Measurements from ENCODE around the gene MLLT6. TPM values are rescaled to one million over a fixed set of nuclear protein-coding genes. Genes with fewer than 3 reads are reported as not detected.

The MLLT6 gene
- total and polyA plus RNA-seq, 2 of the 13 experiments (the other 11 are each of a cell fraction or from before 2014, with no cell fraction given) = 50.7 to 69.5 TPM

DNA sequence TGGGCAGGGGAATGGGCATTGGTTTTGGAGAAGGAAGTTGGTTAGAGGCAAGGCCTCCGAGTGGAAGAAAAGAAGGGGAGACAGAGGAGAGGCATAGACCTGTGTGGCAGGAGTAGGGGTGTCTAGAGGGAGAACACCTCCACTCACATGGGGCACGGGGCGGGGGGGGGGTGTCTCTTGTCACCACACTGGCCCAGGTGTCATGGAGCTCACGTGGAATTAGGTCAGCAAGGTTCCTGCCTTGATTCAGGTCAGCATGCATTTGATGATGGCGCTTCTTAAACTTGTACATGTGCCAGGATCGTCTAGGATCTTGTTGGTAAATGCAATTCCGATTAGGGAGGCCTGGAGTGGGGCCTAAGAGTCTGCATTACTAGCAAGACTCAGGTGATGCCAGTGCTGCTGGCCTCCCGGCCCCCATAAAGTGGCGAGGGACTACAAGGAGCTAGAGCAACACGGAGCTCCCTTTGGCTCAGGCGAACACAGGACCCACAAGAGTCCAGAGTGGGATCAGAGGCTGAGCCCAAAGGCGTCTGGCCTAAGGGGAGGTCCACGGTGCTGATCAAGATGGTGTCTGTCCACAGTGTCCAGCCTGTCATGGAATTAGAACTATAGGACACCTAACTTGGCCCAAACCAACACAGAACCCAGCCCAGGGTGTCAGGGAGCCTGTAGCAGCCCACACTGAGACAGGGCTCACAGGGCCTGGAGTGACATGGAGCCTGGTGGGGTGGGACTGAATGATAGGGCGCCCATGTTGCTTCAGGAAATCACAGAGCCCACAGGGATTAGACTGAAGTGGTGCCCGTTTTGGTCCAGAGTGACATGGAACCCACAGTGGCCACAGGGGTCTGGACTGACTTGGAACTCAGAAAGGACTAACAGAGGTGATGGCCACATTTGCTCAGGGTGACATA, 47.0 kb upstream of the MLLT6 start (continued):
- TF ChIP-seq, protein P1, sequence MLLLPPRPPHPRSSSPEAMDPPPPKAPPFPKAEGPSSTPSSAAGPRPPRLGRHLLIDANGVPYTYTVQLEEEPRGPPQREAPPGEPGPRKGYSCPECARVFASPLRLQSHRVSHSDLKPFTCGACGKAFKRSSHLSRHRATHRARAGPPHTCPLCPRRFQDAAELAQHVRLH (CRISPR knock-in tag; IDR thresholded peaks at IDR 0.05; ENCODE audit: borderline replicate concordance, low read depth) = peak; percentile 43; the same call in 1 of the 2 replicates
- TF ChIP-seq, protein P2, sequence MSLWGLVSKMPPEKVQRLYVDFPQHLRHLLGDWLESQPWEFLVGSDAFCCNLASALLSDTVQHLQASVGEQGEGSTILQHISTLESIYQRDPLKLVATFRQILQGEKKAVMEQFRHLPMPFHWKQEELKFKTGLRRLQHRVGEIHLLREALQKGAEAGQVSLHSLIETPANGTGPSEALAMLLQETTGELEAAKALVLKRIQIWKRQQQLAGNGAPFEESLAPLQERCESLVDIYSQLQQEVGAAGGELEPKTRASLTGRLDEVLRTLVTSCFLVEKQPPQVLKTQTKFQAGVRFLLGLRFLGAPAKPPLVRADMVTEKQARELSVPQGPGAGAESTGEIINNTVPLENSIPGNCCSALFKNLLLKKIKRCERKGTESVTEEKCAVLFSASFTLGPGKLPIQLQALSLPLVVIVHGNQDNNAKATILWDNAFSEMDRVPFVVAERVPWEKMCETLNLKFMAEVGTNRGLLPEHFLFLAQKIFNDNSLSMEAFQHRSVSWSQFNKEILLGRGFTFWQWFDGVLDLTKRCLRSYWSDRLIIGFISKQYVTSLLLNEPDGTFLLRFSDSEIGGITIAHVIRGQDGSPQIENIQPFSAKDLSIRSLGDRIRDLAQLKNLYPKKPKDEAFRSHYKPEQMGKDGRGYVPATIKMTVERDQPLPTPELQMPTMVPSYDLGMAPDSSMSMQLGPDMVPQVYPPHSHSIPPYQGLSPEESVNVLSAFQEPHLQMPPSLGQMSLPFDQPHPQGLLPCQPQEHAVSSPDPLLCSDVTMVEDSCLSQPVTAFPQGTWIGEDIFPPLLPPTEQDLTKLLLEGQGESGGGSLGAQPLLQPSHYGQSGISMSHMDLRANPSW (CRISPR knock-in tag; IDR thresholded peaks at IDR 0.05; ENCODE audit: borderline replicate concordance) = peak; percentile 8; the same call in 1 of the 2 replicates
- TF ChIP-seq PCBP1 (IDR thresholded peaks at IDR 0.05; ENCODE audit: borderline replicate concordance, low read depth, low read length) = no peak
- TF ChIP-seq, protein P3, sequence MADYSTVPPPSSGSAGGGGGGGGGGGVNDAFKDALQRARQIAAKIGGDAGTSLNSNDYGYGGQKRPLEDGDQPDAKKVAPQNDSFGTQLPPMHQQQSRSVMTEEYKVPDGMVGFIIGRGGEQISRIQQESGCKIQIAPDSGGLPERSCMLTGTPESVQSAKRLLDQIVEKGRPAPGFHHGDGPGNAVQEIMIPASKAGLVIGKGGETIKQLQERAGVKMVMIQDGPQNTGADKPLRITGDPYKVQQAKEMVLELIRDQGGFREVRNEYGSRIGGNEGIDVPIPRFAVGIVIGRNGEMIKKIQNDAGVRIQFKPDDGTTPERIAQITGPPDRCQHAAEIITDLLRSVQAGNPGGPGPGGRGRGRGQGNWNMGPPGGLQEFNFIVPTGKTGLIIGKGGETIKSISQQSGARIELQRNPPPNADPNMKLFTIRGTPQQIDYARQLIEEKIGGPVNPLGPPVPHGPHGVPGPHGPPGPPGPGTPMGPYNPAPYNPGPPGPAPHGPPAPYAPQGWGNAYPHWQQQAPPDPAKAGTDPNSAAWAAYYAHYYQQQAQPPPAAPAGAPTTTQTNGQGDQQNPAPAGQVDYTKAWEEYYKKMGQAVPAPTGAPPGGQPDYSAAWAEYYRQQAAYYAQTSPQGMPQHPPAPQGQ (CRISPR knock-in tag; IDR thresholded peaks at IDR 0.05; ENCODE audit: borderline replicate concordance) = no peak
- TF ChIP-seq, protein P4, sequence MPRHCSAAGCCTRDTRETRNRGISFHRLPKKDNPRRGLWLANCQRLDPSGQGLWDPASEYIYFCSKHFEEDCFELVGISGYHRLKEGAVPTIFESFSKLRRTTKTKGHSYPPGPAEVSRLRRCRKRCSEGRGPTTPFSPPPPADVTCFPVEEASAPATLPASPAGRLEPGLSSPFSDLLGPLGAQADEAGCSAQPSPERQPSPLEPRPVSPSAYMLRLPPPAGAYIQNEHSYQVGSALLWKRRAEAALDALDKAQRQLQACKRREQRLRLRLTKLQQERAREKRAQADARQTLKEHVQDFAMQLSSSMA (CRISPR knock-in tag; IDR thresholded peaks at IDR 0.05) = 0 out of 2 replicates have a peak, but pooled peaks have one; percentile 72
- TF ChIP-seq AHR (CRISPR knock-in tag; IDR thresholded peaks at IDR 0.05) = no peak; the same call in none of the 2 replicates
- TF ChIP-seq SP4 (CRISPR knock-in tag; IDR thresholded peaks at IDR 0.05) = peak; percentile 29; the same call in 1 of the 2 replicates
- TF ChIP-seq, protein P5, sequence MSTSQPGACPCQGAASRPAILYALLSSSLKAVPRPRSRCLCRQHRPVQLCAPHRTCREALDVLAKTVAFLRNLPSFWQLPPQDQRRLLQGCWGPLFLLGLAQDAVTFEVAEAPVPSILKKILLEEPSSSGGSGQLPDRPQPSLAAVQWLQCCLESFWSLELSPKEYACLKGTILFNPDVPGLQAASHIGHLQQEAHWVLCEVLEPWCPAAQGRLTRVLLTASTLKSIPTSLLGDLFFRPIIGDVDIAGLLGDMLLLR (CRISPR knock-in tag; IDR thresholded peaks at IDR 0.05) = 0 out of 2 replicates have a peak, but pooled peaks have one; percentile 61
- TF ChIP-seq TBL1XR1 (IDR thresholded peaks at IDR 0.05; ENCODE audit: borderline replicate concordance, low read length, partially characterized antibody) = no peak
- TF ChIP-seq ZNF143 (CRISPR knock-in tag; IDR thresholded peaks at IDR 0.05) = no peak
- TF ChIP-seq ZNF878 (CRISPR knock-in tag; IDR thresholded peaks at IDR 0.05) = no peak
- no peak for TF ChIP-seq CHD2 (IDR thresholded peaks at IDR 0.05; ENCODE audit: low read depth, low read length)
- TF ChIP-seq FOXK1 (CRISPR knock-in tag; IDR thresholded peaks at IDR 0.05; ENCODE audit: borderline replicate concordance, low read depth) = no peak
- TF ChIP-seq, protein P6, sequence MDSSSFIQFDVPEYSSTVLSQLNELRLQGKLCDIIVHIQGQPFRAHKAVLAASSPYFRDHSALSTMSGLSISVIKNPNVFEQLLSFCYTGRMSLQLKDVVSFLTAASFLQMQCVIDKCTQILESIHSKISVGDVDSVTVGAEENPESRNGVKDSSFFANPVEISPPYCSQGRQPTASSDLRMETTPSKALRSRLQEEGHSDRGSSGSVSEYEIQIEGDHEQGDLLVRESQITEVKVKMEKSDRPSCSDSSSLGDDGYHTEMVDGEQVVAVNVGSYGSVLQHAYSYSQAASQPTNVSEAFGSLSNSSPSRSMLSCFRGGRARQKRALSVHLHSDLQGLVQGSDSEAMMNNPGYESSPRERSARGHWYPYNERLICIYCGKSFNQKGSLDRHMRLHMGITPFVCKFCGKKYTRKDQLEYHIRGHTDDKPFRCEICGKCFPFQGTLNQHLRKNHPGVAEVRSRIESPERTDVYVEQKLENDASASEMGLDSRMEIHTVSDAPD (CRISPR knock-in tag; IDR thresholded peaks at IDR 0.05) = 0 out of 2 replicates have a peak, but pooled peaks have one; percentile 37
- no peak for TF ChIP-seq ZBTB20 (CRISPR knock-in tag; IDR thresholded peaks at IDR 0.05; ENCODE audit: borderline replicate concordance, low read depth)
- TF ChIP-seq, protein P7, sequence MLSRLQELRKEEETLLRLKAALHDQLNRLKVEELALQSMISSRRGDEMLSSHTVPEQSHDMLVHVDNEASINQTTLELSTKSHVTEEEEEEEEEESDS (CRISPR knock-in tag; IDR thresholded peaks at IDR 0.05; ENCODE audit: borderline replicate concordance) = no peak; the same call in 1 of the 2 replicates
- TF ChIP-seq MIER3 (CRISPR knock-in tag; IDR thresholded peaks at IDR 0.05; ENCODE audit: borderline replicate concordance) = no peak
- TF ChIP-seq ZNF761 (CRISPR knock-in tag; conservative IDR thresholded peaks at IDR 0.05) = no peak
- TF ChIP-seq ZNF672 (CRISPR knock-in tag; IDR thresholded peaks at IDR 0.05) = 0 out of 2 replicates have a peak, but pooled peaks have one; percentile 44

Data from HepG2 (cell line).